Psoas muscle (tissue), 8 donors: ENCODE measurements around the gene GJD3. TPM values are rescaled to one million over a fixed set of nuclear protein-coding genes. Genes with fewer than 3 reads are reported as not detected.

Source experiments
- ATAC-seq, 4 donors: fragments of 200-7000 bp; cut with Tn5 transposase; one replicate each; pipeline ENCODE4 v1.9.1; 2020; ENCODE audit warnings: moderate library complexity in 3 of 4, mild to moderate bottlenecking in 2 of 4
- DNase-seq, 2 donors: peaks; one replicate each; pipeline ENCODE4 v3.0.0-alpha.2; 2020
- H3K27ac ChIP-seq: fragments of 200-600 bp; one replicate; pipeline ENCODE4 v1.8.0; 2022
- H3K27me3 ChIP-seq, 3 donors: fragments of 200-600 bp in 1 of 3; one replicate each; pipeline versions ENCODE4 v1.6.1 to v1.8.0; 2013 to 2022; ENCODE audit warnings: low read length in 2 of 3, mild to moderate bottlenecking in 2 of 3, moderate library complexity in 1 of 3; ENCODE audit not compliant: insufficient read depth in 3 of 3
- H3K36me3 ChIP-seq, 2 donors: fragments of 200-600 bp in 1 of 2; one replicate each; pipeline versions ENCODE4 v1.6.1 to v1.8.0; 2013 to 2022; ENCODE audit warnings: low read depth in 1 of 2, mild to moderate bottlenecking in 1 of 2, moderate library complexity in 1 of 2; ENCODE audit not compliant: insufficient read depth in 1 of 2
- H3K4me1 ChIP-seq: fragments of 200-600 bp; one replicate; pipeline ENCODE4 v1.8.0; 2022
- H3K4me3 ChIP-seq: fragments of 200-600 bp; one replicate; pipeline ENCODE4 v1.8.0; 2022; ENCODE audit warnings: mild to moderate bottlenecking
- H3K9me3 ChIP-seq: fragments of 200-600 bp; one replicate; pipeline ENCODE4 v1.8.0; 2022
- WGBS, 3 donors: extraction: QIAGEN DNeasy Blood & Tissue Kit; methylation state at CpG; one replicate each; pipeline versions ENCODE4 v1.1.6 to v1.1.7; 2013; 5-methylcytosine and 5-hydroxymethylcytosine counted together
- intact Hi-C, 2 donors: fragments of 100-400 bp; cut with DNase I; formaldehyde crosslinking; loops; one replicate each; pipeline versions ENCODE4 v1.11.0 to v1.14.2; 2022
- polyA plus RNA-seq, 3 donors: library from polyadenylated mRNA; stranded (reverse); fragments of 200-250 nt; gene quantifications; one replicate each; pipeline ENCODE4 v1.2.3, GENCODE V29; 2013
- total RNA-seq, 4 donors: library from RNA; stranded (reverse); fragmentation: NEBNext Ultra II Directional in 2 of 4; extraction: Animal tissue kit (Norgen Biotek cat#: 25700) in 2 of 4; gene quantifications; one replicate each; pipeline versions ENCODE4 v1.2.1 to v1.2.4, GENCODE V29; 2021 to 2023
- TF ChIP-seq, protein P1 (sequence below): fragments of 200-600 bp; IDR thresholded peaks from one replicate; pipeline ENCODE4 v1.8.0; 2022; ENCODE audit warnings: antibody characterized with exemption
- donor health status: healthy with polysubstance abuse.
- donor health status: DM: no; HTN: no; CAD: no; lungs with moderate emphysema.
- donor health status: Bipolar disorder and iron deficiency.
- donor health status: healthy.
- donor health status: DM: yes; HTN: yes; CAD: no.
- donor health status: DM: no; HTN: no; CAD: no.
- donor health status: DM: no; HTN: no; CAD: no.
- donor health status: DM: yes; HTN: yes; CAD: no.

GJD3 gene
- total and polyA plus RNA-seq, 7 donors = 0.17 to 1.4 (median 0.34) TPM; not detected in 1

DNA sequence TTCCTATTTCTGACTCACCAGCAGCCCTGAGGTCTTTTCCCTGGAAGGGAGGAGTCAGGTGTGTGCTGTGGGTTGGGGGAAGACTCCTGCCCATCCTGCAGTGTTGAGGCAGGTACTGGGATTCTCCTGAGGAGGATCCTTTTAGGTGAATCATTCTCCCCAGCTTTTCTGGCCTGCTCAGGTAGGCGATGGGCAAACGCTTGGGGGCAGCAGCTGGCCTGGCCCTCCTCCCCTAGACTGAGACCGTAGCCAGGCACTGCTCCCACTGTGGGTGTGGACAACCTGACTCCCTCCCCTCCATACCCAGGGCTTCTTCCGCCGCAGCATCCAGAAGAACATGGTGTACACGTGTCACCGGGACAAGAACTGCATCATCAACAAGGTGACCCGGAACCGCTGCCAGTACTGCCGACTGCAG lies 15.1 kb downstream of the GJD3 start:
- peaks cover 7 to 59% of the 10 kb centered on the region in 2 donors for H3K36me3 ChIP-seq
- peak overlapping the region; percentile 36 for H3K27ac ChIP-seq
- H3K9me3 ChIP-seq = no peaks in the 10 kb centered on the region
- DNase-seq = peak; percentile 44 to 78
- TF ChIP-seq, protein P1, sequence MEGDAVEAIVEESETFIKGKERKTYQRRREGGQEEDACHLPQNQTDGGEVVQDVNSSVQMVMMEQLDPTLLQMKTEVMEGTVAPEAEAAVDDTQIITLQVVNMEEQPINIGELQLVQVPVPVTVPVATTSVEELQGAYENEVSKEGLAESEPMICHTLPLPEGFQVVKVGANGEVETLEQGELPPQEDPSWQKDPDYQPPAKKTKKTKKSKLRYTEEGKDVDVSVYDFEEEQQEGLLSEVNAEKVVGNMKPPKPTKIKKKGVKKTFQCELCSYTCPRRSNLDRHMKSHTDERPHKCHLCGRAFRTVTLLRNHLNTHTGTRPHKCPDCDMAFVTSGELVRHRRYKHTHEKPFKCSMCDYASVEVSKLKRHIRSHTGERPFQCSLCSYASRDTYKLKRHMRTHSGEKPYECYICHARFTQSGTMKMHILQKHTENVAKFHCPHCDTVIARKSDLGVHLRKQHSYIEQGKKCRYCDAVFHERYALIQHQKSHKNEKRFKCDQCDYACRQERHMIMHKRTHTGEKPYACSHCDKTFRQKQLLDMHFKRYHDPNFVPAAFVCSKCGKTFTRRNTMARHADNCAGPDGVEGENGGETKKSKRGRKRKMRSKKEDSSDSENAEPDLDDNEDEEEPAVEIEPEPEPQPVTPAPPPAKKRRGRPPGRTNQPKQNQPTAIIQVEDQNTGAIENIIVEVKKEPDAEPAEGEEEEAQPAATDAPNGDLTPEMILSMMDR = no peak
- WGBS, 3 donors = 13 to 35% (median 20%) methylated on average over 10 of the region's 10 CpGs
- intact Hi-C loops = loop anchor here in 1 of 2 donors (2.0 kb wide), 1 partner anchor 39 kb away; no protein-coding TSS in a partner anchor
- ATAC-seq = peak in 3 of 4 donors; percentile 34 to 65 (median 65)
- H3K4me3 ChIP-seq = peak overlapping the region; percentile 15
- no peaks in the 10 kb centered on the region for H3K27me3 ChIP-seq
- peaks cover 57% of the 10 kb centered on the region for H3K4me1 ChIP-seq

DNA sequence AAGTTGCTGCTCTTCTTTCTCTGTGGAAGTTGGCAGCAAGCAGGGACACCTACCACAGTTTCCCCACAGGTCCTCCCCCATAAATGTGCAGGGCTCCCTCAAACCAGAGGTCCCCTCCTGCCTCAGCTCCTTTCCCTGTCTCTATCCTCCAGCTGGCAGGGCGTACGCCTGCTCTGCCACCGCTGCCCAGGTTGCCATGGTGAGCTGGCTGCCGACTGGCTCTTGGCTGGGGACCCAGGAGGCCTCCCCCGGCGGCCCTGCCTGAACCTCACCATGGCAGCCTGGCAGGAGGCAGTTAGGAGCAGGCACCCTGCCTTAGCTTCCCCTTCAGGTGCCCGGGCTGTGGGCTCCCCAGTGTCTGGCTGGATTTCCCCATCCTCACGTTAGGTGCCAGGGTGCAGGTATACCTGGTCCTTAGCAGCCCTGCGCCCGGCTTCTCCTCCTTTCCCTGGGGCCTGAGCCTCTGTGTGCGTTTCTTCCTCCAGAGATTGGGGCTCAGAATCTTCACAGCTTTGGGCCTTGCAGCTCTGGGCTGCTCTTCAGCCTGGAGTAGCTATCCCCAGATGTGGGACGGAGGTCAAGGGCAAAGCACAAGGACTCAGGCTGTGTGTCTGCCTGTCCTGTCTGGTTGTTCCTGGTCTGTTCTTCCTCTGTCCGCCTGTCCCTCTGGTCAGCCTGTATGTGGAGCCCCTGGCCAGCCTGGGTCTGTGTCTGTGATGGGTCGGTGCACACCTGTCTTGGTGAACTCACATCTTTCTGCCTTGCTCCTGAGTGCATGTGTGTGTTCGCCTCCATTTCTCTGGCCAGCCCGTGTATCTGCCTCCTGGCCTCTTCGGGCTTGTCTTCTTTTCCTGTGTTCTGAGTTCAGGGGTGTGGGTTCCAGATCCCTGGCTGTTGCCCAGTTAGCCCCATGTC lies 15.7 kb downstream of the GJD3 start:
- ATAC-seq (peak; percentile 42 to 79 (median 63)), DNase-seq (peak; percentile 70 to 90)
- intact Hi-C loops = loop anchor here in 1 of 2 donors (2.0 kb wide), 1 partner anchor 38 kb away; no protein-coding TSS in a partner anchor
- Histone ChIP-seq H3K4me3 (peak overlapping the region; percentile 22), H3K27ac (peak overlapping the region; percentile 93), H3K27me3 (no peaks in the 10 kb centered on the region), H3K9me3 (no peaks in the 10 kb centered on the region), H3K4me1 (peaks cover 63% of the 10 kb centered on the region), H3K36me3 (peaks cover 7 to 52% of the 10 kb centered on the region in 2 donors)
- TF ChIP-seq, protein P1 = no peak
- WGBS, 3 donors = 31 to 35% (median 35%) methylated on average over 17 of the region's 17 CpGs

GRCh38 chr17:40348136-40348504 lies 16.4 kb downstream of the GJD3 start:
- intact Hi-C loops = loop anchor here in 1 of 2 donors (2.0 kb wide), 1 partner anchor 37 kb away; no protein-coding TSS in a partner anchor
- no peak for DNase-seq
- no peaks in the 10 kb centered on the region for H3K27me3 ChIP-seq
- H3K27ac ChIP-seq = peak overlapping the region; percentile 93
- 25 to 53% (median 40%) methylated on average over 5 of the region's 5 CpGs for WGBS, 3 donors
- TF ChIP-seq, protein P1 = no peak
- H3K4me1 ChIP-seq = peaks cover 70% of the 10 kb centered on the region
- peak in 1 of 4 donors; percentile 1 for ATAC-seq
- H3K36me3 ChIP-seq = peaks cover 7 to 45% of the 10 kb centered on the region in 2 donors
- H3K9me3 ChIP-seq = no peaks in the 10 kb centered on the region
- peak overlapping the region; percentile 22 for H3K4me3 ChIP-seq

DNA sequence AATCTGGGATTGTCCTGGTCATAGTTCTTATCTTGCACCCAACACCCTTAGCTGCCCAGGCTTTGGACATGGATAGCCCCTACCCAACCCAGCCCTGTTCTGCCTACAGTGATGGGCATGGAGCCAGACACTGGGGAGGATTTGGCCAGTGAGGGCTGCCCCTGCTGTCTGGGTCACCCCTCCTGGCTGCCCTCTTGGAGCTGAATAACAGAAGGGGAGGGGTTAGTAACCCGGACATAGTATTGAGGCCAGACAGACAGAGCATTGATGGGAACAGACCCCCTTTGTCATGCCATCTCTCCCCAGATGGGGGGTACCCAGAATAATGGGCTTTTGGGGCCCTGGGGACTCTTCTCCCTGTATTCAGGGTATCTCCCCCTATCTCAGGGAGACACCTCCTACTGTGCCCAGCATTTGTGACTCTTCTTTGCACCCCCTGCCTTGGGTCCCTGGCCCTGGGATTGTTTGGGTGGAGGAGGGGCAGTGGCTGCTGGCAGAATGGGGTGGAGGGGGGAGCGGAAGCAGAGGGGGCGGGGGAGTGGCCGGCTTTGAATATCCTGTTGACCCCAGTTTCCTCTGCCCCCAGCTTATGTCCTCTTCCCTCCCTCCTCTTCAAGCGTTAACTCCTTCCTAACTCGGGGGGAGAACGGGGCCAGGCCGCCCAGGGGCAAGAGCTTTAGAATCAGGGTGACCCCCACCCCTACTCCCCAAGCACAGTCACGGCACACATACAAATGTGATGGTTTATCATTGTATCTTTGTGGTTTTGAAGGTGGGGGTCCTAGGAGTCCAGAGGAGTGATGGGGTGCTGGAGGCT lies 17.0 kb downstream of the GJD3 start:
- Histone ChIP-seq H3K9me3 (no peaks in the 10 kb centered on the region), H3K27me3 (no peaks in the 10 kb centered on the region), H3K36me3 (peaks cover 7 to 39% of the 10 kb centered on the region in 2 donors), H3K27ac (peak overlapping the region; percentile 93), H3K4me1 (peaks cover 70% of the 10 kb centered on the region), H3K4me3 (peak overlapping the region; percentile 42)
- no peak for DNase-seq
- TF ChIP-seq, protein P1 = no peak
- WGBS, 3 donors = 33 to 48% (median 37%) methylated on average over 9 of the region's 9 CpGs
- intact Hi-C loops = loop anchor here in 1 of 2 donors (2.0 kb wide), 1 partner anchor 37 kb away; no protein-coding TSS in a partner anchor
- no peak for ATAC-seq
